DMS53 treated with DMSO at 0.1 percent for 48 hours (cell line): ENCODE measurements around the gene NKX6-2.
"Not testable (repeated sequence)": the region's sequence is repeated elsewhere in the genome, so short reads cannot be mapped to it uniquely, and the experiment has no call there.

ENCODE experiments used
- DNase-seq: peaks from one replicate; lab custom pipeline; 2025; ENCODE audit not compliant: unreplicated experiment; lab: John Stamatoyannopoulos, UW

Gene NKX6-2

DNA sequence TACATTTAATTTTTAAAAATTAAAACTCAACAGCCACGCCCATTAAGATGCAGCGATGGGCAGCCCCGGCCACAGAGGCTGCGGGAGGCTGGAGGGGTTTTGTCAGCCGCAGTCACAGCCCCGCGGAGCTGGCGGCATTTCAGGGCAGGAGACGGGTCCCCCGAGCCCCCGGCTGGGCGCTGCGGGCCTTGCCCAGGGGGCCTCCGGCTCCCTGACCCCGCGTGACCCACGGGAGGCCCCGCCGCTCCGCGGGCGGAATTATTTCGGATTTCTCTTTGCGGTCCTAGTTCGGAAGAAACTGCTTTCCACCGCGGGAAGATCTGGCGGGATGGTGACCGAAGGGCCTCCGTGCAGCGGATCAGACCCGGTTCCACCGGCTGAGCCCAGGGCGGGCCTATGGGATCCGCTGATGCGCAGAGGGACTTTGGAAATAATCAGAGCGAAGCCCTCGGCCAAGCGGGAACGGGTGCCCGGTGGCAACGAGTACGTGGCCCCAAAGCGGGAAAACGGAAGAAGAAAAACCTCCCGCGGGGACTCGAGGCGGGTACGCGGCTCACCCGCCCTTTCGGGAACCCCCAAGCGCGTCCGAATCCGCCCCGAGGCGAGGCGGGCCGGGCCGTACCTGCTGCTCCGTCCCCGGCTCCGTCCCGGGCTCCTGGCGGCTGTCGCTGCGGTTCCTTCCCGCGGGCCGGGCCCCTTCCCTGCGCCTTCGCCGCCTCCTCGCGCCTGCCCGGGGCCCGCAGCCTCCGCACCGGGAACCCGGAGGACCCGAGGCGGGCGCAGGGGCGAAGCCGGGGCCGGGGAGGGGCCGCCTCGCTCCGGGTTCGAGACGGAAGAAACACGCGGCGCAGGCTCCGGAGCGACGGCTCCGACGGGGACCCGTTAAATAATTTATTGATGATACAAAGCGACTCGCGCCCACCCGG is 1.7 kb downstream of the NKX6-2 start:
- no peak for DNase-seq

DNA sequence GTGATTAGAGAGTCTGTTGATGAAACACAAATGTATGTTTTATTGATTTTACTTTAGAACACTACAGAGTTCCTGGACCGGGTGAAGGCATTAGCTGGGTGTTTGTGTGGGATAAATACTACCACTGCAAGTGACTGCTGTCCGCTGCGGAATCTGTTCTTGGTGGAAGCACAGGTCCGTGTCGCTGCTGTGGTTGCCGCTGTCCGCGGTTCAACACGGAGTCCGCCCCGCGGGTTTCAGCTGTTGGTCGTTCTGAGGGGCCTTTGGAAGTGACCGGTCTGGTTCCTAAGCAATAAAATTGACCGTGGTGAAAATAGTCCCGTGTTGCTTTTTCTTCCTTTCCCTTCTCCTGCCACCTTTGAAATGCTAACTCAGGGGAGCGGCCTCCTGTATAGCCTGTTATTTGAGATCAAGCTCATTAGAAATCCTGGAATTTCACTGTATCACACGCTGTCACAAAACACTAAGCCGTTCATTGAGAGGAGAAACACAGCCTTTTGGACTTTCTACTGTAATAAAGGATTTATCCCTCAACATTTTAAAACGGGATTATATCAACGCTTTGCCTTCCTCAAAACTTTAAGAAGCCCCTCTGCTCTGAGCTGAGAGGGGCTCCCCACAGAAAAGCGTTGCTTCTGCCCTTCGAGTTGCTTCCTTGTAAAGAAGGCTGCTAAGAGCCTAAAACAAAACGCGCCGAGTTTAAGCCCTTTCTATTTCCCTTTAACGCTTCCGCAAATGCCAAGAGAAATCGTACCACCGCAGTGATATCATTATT is 2.6 kb downstream of the NKX6-2 start:
- DNase-seq = no peak

DNA sequence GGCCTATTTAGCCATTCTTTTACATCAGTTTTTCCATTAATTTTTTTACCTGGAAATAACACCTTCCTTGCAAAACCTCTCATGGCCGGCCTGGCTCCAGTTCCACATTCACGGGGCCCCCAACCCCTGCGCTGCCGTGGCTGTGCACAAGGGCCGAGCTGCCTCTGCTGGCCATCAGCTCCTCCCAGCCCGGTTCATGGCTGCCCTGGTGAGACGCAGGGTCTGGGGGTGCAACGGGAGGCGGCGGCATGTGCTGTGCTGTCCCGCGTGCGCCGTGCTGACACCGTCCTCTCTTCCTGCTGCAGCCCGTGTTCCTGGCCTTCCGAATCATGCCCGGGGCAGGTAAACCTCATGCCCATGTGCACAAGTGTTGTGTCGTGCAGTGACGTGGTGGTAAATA is 4.4 kb downstream of the NKX6-2 start:
- DNase-seq = no peak

DNA sequence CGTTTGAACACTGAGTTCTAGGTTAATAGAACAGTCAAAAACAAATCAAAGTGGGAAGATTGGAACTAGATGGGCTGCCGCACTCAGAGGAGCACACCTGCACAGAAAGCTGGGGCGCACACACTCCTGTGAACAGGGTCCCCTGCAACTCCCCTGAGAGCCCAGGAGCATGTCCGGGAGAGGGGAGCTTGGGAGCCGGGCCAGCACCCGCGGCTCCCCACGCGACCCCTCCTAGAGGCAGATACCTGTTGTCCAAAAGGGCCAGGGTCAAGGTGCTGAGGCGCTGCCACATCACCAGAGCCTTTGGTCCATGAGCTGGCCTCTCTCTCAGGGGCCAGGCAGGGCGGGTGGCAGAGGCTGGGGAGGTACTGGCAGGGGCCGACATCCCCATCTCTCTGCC is 5.6 kb downstream of the NKX6-2 start:
- DNase-seq = no peak

DNA sequence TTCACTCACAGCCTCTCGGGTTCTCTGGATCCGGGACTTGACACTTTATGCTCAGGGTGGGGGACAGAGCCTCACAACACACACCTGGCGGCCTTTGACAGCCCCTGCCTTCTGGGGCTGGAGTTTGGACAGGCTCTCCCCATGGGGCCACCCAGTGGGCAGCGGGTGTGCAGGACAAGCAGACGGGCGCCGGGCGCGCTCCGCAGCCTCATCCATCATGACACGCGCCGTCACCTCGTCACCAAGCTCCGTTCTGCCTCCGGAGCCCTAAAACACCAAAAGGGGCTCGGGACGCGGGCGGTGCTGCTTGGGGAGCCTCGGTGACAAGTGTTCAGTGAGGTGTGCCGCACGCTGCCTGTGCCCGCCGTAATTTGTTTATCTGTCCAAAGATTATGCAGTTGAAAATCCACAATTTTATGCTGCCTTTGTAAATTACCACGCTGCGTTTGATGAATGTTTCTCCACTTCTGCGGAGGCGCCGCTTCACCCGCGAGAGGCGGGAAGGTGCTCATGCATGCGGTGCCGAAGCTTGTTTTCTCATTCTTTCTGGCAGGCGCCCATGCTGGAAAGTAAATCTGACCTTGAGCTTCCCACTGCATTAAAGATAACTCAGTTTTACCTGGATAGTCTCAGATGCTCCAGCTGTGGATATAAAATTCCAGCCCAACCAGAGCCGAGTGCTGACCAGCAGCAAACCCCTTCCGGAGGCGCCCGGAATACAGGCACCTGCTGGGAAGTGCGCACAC is 6.2 kb downstream of the NKX6-2 start:
- no peak for DNase-seq

DNA sequence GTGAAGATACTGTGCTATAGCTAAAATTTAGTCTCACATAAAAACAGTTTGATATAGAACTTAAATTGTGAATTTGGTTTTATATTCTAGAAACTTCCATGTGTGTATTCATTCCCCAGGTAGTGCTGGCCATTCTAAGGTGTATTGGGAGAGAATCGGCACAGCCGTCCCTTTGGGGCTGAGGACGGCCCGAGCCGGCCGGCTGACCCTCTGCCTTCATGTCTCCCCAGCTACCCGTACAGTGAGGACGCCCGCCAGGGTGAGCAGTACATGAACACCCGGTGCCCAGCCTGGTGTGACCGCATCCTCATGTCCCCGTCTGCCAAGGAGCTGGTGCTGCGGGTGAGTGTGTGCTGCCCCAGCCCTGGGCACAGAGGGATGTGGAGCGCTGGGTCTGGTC is 8.5 kb downstream of the NKX6-2 start:
- no peak for DNase-seq

DNA sequence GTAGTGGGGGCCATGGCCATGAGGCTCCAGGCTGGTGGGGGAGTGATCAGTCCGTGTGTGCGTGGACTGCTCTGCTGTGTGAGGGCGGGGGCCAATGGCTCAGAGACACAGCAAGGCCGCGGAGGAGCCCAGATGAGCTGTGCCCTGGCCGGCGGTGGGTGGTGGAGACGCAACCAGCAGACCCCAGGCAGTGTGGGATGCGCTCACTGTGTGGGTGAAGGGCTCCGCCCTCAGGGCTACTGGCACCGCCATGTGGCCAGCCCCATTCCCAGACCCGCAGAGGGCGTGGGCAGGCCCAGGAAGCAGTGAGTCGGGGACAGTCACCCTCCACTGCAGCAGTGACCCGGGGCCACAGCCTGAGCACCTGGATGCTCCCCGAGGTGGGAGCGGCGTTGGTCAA is 9.1 kb downstream of the NKX6-2 start:
- no peak for DNase-seq

DNA sequence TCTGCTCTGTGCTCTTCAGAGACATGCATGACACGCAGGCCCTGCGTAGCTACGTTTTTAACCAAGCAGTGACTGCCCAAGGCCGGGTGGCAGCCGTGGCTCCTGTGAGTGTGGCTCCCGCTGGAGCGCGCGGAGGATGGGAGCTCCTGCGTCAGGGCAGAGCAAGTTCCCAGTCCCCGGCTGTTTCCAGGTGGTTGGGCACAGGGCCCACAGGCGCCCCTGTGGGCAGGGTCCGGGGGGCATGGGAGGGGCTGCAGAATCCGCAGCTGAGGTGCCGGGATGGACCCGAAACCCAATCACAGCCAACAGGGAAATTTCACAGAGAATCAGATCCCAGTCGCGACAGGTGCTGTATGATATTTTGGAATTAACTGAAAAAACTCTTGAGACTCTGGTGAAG is 9.8 kb downstream of the NKX6-2 start:
- no peak for DNase-seq

DNA sequence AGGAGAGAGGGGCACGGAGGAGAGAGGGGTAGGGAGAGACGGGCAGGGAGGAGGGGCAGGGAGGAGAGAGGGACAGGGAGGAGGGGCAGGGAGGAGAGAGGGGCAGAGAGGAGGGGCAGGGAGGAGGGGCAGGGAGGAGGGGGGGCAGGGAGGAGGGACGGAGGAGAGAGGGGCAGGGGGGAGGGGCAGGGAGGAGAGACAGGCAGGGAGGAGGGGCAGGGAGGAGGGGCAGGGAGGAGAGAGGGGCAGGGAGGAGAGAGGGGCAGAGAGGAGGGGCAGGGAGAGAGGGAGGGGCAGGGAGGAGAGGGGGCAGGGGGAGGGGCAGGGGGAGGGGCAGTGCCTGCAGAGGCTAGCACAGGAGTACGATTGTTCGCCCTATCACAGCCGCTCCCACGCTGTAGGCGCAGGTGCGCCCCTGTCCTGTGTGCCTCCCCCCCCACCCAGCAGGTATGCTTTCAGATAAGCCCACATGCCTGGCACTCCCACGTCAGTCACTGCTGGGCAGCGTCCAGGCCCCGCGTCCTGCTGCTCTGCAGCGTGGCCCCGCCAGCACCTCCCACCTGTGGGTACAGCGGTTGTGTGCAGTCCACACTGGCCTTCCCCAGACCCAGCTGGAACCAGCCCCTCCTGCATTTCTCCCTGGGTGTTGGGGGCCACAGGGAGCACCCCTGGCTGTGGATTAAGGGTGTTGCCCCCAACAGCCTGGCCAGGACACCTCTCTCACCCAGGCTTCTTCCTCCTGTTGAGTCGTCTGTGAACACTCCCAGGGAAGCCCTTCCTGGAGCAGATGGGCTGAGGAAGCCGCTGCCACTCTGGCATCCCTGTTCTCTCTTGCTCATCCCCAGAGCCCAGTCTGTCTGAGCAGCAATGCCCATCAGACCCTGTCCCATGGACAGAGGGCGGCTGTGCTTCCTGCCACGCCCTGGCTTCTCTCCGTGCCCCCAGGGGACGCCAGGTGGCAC is 10.8 kb downstream of the NKX6-2 start:
- DNase-seq = no peak

DNA sequence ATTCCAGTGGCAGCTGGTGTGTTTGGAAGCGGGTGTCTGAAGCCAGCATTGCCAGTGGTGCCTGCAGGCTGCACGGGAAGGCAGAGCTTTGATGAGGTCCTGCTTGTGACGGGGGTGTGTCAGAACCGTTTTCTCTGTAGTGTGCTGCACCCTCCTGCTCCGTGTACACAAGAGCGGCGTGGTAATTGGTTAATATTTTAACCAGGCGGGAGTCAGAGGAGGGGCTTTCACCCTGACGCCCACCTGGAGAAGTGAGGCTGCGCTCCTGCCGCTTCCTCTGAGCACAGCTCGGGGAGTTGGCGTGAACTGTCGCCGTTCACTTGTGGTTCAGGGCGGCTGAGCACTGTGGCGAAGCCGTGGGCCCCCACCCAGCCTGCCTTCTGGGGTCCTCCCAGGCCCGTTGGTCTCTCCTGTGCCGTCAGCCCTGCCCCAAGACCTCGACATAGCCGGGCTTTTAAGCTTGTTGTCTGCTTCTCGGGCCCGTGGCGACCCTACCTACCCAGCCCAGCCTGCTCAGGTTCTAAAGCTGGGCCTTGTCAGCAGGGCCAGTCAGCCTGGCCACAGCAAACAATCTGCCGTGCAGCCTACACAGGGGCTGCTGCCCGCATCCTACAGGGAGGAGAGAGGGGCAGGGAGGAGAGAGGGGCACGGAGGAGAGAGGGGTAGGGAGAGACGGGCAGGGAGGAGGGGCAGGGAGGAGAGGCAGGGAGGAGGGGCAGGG is 11.6 kb downstream of the NKX6-2 start:
- DNase-seq = no peak

DNA sequence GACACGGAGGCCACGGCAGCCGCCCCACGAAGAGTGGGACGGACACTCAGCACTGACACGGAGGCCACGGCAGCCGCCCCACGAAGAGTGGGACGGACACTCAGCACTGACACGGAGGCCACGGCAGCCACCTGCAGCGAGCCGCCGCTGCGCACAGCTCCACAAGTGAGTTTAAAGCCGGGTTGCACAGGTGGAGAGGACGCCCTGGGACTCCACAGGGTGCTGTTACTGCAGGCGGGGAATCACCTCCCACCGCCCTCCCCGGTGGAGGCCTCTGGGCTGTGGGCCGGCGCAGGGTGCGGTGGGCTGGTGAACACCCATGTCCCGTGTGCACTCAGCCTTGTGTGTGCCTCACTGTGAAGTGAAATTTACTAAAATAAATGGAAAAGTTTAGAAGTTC is 13.1 kb downstream of the NKX6-2 start:
- DNase-seq = not testable (repeated sequence)

DNA sequence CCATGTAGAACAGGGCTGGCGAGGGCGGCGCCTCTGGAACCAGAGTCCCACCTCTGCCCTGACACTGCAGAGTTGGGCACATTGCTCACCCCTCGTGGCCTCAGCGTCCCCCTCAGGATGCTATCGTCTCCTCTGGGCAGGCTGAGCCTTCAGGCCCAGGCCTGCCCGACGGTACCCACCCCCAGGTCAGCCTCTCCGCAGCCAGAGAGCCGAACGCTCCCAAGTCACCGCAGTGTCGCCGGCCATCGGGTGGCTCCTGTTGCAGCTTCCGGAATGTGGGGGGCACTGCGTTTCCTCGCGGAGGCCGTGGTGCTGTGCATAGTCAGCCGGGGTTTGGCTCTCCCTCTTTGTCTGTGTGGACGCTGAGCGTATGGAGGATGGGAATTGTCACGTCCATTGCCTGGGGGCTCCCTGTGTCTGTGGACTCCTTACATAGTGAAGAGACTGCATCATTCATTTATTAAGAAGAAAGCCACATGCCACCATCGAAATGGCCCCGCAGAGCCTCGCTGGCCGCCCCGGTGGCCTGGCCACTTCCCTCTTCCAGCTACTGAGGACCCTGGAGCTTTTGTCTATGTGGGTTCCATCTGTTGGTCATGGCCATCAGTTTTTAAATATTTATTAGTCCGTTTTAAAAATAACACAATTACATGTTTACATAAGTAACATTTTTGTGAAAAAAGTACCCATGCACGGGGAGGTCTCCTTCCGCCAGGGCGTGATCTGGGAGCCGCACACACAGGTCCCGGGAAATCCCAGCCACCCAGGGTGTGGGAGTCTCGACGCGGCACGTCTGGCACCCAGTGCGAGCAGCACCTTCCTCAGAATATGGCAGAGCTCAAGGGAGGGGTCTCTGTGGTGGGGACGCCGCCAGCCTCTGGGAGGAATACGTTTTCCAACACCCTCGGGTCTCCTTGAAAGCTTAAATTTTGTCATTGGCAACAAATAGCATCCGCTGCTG is 15.6 kb downstream of the NKX6-2 start:
- no peak for DNase-seq

DNA sequence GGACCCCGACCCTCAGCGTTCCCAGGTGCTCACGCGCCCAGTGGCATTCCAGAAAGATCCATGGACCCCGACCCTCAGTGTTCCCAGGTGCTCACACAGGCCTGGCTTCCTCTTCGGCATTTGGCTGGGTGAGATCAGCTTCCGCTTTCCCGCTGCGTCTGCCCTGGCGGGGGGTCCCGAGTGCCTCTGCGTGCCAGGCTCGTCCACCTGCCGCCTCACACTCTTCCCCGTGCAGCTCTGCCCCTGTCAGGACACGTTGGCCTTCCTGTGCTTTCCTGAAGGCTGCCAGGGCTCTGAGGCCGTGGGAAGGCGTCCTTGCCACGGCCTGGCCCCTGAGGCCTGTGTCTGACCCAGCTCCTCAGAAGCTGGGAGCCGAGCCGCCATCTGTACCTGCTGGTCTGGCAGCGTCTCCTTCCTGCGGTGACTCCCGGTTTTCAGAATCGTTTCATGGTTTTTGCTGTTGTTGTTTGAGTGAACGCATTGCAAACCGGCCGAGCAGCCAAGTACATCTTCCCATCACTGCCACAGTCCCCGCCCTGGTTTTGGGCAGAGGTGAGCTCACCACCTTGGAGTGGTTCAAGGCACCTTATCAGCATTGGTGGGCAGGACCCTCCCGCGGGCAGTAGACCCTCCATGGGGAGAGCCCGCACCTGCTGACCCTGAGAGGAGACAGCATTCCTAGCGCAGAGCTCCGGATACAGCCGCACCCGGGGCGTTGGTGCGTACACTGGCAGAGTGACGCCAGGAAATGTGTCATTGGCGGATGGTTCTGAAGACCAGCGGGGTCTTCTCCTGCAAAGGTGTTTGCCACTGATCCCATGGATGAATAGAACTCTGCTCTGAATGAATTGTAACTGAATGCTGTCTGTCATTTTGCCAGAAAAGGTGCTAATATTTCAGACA is 17.4 kb downstream of the NKX6-2 start:
- no peak for DNase-seq

DNA sequence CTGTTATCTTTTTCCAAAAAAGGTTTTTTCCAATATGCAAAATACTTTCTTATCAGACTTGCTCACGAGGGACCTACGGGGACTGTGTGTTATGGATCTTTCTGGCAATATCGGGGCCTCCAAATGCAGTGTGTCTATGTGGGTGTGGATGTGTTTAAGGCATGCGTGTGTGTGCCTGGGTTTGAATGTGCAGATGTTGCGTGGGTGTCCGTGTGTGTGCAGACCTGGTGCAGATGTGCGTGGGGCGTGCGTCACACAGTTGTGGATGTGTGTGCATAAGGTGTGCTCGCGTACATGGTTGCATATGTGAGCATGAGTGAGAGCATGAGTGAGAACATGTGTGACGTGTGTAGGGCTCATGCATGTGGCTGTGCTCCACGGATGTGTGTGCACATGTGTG is 19.7 kb downstream of the NKX6-2 start:
- no peak for DNase-seq

DNA sequence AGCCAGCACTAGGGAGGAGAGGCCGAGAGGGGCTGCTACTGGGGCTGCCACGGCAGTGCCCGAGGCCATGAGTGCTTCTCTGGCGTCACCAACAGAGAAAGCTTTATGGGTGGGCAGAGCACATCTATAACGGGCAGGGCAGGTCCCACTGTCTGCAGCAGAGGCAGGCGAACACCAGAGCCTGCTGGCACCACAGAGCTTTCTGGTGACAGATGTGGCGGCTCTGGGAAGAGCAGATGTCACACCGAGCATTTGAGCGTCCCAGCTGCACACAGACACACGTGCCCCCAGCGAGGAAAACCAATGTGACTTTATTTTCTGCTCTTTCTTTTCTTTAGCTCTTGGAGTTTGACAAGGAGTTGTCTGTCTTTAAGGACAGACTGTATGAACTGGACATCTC is 20.5 kb downstream of the NKX6-2 start:
- no peak for DNase-seq

DNA sequence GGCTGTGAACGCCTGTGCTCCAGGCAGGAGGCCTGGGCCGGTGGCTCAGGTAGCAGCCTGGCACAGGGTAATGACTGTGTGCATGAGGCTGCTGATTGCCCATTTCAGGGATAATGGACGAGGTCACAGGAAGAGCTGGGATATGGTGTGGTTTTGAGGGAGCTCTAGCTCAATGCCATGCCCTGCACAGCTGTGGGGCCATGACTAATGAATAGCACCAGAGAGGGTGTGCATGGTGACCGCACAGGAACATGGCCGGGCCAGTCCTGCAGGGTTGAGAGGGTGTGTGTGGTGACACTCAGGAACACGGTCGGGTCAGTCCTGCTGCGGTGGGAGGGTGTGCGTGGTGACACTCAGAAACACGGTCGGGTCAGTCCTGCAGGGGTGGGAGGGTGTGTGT is 21.8 kb downstream of the NKX6-2 start:
- no peak for DNase-seq

DNA sequence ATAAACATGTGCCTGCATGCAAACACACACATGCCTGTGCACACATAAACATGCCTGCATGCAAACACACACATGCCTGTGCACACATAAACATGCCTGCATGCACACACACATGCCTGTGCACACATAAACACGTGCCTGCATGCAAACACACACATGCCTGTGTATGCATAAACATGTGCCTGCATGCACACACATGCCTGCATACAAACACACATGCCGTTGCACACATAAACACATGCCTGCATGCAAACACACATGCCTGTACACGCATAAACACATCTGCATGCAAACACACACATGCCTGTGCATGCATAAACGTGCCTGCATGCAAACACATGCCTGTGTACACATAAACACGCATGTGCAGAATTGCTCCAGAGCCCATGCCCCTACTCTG is 22.4 kb downstream of the NKX6-2 start:
- no peak for DNase-seq

DNA sequence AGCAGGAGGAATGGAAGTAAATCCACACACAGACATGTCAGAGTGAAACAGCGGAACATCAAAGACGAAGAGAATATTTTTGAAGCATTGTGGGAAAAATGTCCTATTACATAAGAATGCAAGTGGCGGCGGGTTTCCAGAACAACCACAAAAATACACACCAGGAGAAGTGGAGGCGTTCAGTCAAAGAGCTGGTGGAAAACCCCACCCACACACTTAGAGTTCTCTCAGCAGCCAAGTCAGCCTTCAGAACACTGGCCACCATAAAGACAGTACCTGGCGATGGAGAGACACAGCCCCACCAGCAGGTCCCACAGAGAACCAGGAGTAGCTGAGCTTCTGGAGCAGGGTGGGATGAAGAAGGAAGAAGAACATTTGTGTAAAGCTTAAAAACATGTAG is 23.7 kb downstream of the NKX6-2 start:
- DNase-seq = no peak
